ENCODE measurements around the gene AQP10.
"Not testable (repeated sequence)": the region's sequence is repeated elsewhere in the genome, so short reads cannot be mapped to it uniquely, and the experiment has no call there.

AQP10 gene, protein sequence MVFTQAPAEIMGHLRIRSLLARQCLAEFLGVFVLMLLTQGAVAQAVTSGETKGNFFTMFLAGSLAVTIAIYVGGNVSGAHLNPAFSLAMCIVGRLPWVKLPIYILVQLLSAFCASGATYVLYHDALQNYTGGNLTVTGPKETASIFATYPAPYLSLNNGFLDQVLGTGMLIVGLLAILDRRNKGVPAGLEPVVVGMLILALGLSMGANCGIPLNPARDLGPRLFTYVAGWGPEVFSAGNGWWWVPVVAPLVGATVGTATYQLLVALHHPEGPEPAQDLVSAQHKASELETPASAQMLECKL

DNA sequence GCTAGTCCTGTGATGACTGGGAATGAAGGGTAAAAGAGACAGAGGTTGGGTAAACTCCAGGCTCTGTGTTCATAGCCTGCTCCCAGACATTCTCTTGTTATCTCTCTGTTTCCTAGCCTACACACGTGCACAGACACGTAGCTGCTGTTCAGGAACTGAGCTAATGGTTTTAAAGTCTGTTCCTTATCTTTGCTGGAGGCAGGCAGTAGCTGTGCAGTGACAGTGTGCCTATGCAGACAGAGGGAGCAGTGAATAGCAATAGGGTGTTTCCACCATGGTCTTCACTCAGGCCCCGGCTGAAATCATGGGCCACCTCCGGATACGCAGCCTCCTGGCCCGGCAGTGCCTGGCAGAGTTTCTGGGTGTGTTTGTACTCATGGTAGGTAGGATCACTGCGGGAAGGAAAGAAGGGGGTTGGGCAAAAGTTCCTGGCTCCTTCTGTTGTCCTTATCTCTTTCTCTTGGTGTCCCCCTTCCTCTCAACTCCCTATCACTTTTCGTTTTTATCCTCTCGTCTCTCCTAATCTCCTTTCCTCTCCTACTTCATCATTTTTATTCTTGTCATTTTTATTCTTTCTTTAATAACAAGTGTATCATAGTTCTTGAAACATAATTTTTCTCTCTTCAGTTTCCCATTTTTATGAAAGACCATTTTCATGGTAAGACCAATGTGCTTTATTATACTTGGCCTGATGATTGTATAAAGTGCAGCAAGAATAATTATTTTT, at the start of gene AQP10:
Gene AQP10, plus strand, starts transcription at position 212 of the 727 bp plus-strand sequence. Its CDS starts 63 bp downstream, at position 275.
- Mint-ChIP-seq H3K4me3 (no peak within 1 kb of the TSS), H3K27me3 (peaks cover 19% of the 10 kb centered on the region), H3K4me1 (peaks cover 14% of the 10 kb centered on the region), H3K9me3 (no peaks in the 10 kb centered on the region), H3K27ac (ENCODE audit: low read depth) (no peak within 1 kb of the TSS), H3K36me3 (ENCODE audit: insufficient read depth) (peaks cover 5% of the 10 kb centered on the region)
- no peak for DNase-seq (ENCODE audit: low spot score in 2 of 2)
- ATAC-seq (replicated peaks; ENCODE audit: extremely low read depth, poor library complexity, severe bottlenecking), result no peak

DNA sequence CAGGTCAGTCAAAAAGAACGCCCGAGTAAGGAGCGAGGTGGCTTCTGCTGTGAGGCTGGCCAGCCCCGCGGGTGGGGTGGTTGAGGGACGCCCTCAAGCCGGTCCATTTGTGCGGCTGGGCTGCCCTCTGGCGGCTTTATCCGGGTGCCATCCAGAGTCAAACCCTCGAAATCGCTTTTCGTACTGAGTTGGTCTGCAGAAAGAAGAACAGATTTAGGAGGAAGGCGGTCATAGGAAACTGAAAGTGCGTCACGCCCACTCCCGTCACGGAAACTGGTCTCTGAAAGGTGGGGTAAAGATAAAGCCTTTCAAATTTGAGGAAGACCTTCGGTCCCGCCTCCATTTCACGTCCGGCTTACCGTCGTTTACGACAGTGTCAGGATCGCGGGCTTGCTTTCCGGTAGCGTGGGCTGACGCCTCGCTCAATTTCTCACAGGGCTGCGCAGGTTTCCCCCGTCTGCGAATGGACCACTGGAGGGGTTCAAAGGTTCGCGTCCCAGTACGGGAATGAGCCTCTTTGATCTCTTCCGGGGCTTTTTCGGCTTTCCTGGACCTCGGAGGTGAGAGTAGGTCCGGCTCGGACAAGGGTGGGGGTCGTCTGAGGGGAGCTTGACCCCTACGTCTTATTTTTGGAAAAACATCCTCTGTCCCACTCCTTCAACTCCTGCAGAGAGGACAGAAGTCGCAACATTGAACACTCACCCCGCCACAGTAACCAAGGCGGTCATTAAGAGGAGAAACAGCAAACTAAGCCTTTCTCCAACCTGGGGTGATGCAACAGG, 48.5 kb upstream of the AQP10 start, which contains the start of gene HAX1:
Gene HAX1, plus strand, starts transcription at position 413 of the 782 bp plus-strand sequence. Its CDS starts 95 bp downstream, at position 508.
- H3K27me3 Mint-ChIP-seq, result no peaks in the 10 kb centered on the region
- H3K27ac Mint-ChIP-seq (ENCODE audit: low read depth), result peak within 1 kb of the TSS; percentile 99
- peaks cover 29% of the 10 kb centered on the region for H3K4me1 Mint-ChIP-seq
- no peaks in the 10 kb centered on the region for H3K9me3 Mint-ChIP-seq
- peaks cover 38% of the 10 kb centered on the region for H3K36me3 Mint-ChIP-seq (ENCODE audit: insufficient read depth)
- DNase-seq (ENCODE audit: low spot score in 2 of 2) (peak; percentile 86 to 97), ATAC-seq (replicated peaks; ENCODE audit: extremely low read depth, poor library complexity, severe bottlenecking) (peak; percentile 91)
- peak within 1 kb of the TSS; percentile 98 for H3K4me3 Mint-ChIP-seq

DNA sequence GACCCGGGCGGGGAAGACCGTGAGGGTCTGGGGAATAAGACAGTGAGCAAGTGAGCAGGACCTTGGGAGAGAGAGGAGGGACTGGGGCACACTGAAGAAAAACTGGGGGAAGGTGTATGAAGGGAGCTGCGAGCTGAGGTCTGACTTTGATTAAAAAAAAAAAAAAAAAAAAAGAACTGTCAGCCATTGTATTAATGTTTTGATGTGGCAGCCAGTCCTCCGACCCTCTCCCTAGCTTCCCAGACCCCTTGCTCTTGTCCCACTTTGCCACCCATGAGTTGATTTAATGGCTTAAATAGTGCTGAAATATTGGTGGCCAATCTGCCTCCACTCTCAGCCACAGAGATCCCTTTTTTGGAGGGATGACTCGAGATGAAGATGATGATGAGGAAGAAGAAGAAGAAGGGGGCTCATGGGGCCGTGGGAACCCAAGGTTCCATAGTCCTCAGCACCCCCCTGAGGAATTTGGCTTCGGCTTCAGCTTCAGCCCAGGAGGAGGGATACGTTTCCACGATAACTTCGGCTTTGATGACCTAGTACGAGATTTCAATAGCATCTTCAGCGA, 47.8 kb upstream of the AQP10 start:
- Mint-ChIP-seq H3K9me3 (no peaks in the 10 kb centered on the region), H3K36me3 (ENCODE audit: insufficient read depth) (peaks cover 41% of the 10 kb centered on the region), H3K27ac (ENCODE audit: low read depth) (peak overlapping the region; percentile 99), H3K27me3 (no peaks in the 10 kb centered on the region), H3K4me1 (peaks cover 29% of the 10 kb centered on the region), H3K4me3 (peak overlapping the region; percentile 98)
- DNase-seq (ENCODE audit: low spot score in 2 of 2), result no peak
- no peak for ATAC-seq (replicated peaks; ENCODE audit: extremely low read depth, poor library complexity, severe bottlenecking)

DNA sequence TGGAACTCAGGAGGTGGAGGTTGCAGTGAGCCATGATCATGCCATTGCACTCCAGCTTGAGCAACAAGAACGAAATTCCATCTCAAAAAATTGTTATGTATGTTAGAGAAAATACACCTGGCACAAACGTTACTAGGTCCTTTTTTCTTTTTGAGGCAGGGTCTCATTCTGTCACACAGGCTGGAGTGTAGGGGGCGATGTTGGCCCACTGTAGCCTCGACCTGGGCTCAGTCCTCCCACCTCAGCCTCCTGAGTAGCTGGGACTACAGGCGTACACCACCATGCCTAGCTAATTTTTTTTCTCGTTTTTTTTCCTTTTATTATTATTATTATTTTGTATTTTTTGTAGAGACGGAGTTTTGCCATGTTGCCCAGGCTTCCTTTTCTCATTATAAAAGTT, 44.1 kb upstream of the AQP10 start:
- no peaks in the 10 kb centered on the region for H3K9me3 Mint-ChIP-seq
- H3K27ac Mint-ChIP-seq (ENCODE audit: low read depth), result no peak overlapping the region
- ATAC-seq (replicated peaks; ENCODE audit: extremely low read depth, poor library complexity, severe bottlenecking) (no peak), DNase-seq (ENCODE audit: low spot score in 2 of 2) (no peak)
- no peak overlapping the region for H3K4me3 Mint-ChIP-seq
- peaks cover 29% of the 10 kb centered on the region for H3K36me3 Mint-ChIP-seq (ENCODE audit: insufficient read depth)
- H3K27me3 Mint-ChIP-seq, result no peaks in the 10 kb centered on the region
- H3K4me1 Mint-ChIP-seq, result peaks cover 20% of the 10 kb centered on the region

DNA sequence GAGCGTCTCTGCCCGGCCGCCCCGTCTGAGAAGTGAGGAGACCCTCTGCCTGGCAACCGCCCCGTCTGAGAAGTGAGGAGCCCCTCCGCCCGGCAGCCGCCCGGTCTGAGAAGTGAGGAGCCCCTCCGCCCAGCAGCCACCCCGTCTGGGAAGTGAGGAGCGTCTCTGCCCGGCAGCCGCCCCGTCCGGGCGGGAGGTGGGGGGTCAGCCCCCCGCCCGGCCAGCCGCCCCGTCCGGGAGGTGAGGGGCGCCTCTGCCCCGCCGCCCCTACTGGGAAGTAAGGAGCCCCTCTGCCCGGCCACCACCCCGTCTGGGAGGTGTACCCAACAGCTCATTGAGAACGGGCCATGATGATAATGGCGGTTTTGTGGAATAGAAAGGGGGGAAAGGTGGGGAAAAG, 33.3 kb upstream of the AQP10 start:
- H3K36me3 Mint-ChIP-seq (ENCODE audit: insufficient read depth); DNase-seq (ENCODE audit: low spot score in 2 of 2); H3K9me3 Mint-ChIP-seq; H3K4me1 Mint-ChIP-seq; H3K4me3 Mint-ChIP-seq; H3K27ac Mint-ChIP-seq (ENCODE audit: low read depth); ATAC-seq (replicated peaks; ENCODE audit: extremely low read depth, poor library complexity, severe bottlenecking): not testable (repeated sequence)
- H3K27me3 Mint-ChIP-seq, result peaks cover 10% of the 10 kb centered on the region

DNA sequence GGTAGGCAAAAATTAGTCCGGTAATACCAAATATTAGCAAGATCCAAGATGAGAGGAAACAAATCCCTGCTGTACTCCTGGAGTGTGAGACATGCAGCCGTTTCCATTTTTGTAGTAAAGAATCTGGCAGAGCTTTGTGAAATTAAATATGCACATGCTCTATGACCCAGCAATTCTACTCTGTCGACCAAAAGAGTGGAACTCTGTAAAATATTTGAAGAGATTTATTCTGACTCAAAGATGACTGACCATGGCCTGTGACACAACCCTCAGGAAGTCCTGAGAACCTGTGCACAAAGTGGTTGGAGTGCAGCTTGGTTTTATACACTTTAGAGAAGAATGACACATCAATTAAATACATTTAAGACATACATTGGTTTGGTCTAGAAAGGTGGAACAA, 32.2 kb upstream of the AQP10 start:
- H3K27ac Mint-ChIP-seq (ENCODE audit: low read depth), result no peak overlapping the region
- ATAC-seq (replicated peaks; ENCODE audit: extremely low read depth, poor library complexity, severe bottlenecking), result no peak
- peaks cover 2% of the 10 kb centered on the region for H3K36me3 Mint-ChIP-seq (ENCODE audit: insufficient read depth)

DNA sequence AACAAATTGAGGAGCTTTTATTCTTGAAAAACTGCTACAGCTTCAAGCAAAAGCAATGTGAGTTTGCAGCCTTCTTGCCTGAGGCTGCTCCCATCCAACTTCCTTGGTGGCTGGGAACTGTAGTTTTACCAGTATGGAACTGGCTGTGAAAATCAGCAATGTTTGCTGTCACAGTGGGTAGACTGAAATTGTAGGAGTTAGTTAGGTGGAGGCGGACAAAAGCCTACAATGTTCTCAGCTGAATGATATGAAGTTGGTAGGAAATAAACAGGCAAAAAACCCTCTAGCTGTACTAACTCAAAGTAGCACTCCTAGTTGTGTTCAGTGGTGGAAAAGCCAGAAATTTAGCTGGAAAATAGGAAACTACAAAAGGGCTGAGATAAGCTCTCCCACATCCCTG, 30.0 kb upstream of the AQP10 start:
- H3K4me1 Mint-ChIP-seq, result no peaks in the 10 kb centered on the region
- H3K9me3 Mint-ChIP-seq, result peaks cover 6% of the 10 kb centered on the region
- H3K4me3 Mint-ChIP-seq, result no peak overlapping the region
- DNase-seq (ENCODE audit: low spot score in 2 of 2) (no peak), ATAC-seq (replicated peaks; ENCODE audit: extremely low read depth, poor library complexity, severe bottlenecking) (no peak)
- no peak overlapping the region for H3K27ac Mint-ChIP-seq (ENCODE audit: low read depth)
- H3K36me3 Mint-ChIP-seq (ENCODE audit: insufficient read depth), result no peaks in the 10 kb centered on the region
- H3K27me3 Mint-ChIP-seq, result peaks cover 10% of the 10 kb centered on the region

More for the DNA sequence above, 32.2 kb upstream of the AQP10 start:
- Mint-ChIP-seq H3K4me1 (no peaks in the 10 kb centered on the region), H3K4me3 (no peak overlapping the region), H3K9me3 (no peaks in the 10 kb centered on the region), H3K27me3 (peaks cover 10% of the 10 kb centered on the region)
- DNase-seq (ENCODE audit: low spot score in 2 of 2), result no peak

DNA sequence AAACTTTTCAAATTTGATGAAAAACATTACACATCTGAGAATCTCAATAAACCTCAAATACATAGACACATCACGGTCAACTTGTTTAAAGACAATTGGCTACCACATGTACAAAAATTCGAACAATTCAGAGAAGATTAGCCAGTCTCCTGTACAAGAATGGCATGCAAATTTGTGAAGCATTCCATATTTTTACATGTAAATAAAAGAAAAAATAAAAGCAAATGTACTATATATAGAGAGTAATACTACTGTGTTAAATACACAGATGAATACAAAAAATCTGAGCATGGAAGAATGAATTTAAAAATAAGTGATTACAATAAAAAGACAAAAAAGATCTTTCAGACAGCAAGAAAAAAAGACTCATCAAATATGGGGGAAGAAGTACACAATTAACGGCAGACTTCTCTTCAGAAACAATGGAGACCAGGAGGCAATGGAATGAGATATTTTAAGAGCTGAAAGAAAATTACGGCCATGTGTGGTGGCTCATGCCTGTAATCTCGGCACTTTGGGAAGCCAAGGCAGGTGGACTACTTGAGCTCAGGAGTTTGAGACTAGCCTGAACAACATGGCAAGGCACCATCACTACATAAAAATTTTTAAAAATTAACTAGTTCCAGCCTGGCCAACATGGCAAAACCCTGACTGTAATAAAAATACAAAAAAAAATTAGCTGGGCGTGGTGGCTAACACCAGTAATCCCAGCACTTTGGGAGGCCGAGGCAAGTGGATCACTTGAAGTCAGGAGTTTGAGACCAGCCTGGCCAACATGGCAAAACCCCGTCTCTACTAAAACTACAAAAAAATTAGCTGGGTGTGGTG, 25.3 kb upstream of the AQP10 start:
- Mint-ChIP-seq H3K9me3 (peaks cover 6% of the 10 kb centered on the region), H3K4me1 (no peaks in the 10 kb centered on the region), H3K4me3 (no peak overlapping the region), H3K27ac (ENCODE audit: low read depth) (no peak overlapping the region), H3K27me3 (no peaks in the 10 kb centered on the region), H3K36me3 (ENCODE audit: insufficient read depth) (no peaks in the 10 kb centered on the region)
- no peak for ATAC-seq (replicated peaks; ENCODE audit: extremely low read depth, poor library complexity, severe bottlenecking)
- DNase-seq (ENCODE audit: low spot score in 2 of 2), result no peak

DNA sequence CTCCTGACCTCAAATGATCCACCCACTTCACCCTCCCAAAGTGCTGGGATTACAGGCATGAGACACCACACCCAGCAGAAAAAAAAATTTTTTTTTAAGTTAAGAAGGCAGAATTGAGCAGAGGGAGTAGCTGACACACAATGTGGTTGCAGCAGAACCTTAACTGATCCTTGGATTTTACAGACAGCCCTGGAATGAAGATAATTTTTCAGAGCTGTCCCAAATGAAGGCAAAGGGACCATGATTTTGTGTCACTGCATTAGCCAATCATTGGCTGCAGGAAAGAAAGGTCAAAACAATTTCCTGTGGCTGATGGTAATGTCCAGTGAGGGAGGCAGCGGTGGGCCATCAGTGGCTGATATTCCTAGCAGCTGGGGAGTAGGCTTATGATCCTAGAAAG, 19.3 kb upstream of the AQP10 start:
- Mint-ChIP-seq H3K4me3 (no peak overlapping the region), H3K27ac (ENCODE audit: low read depth) (no peak overlapping the region), H3K36me3 (ENCODE audit: insufficient read depth) (no peaks in the 10 kb centered on the region), H3K9me3 (no peaks in the 10 kb centered on the region), H3K27me3 (no peaks in the 10 kb centered on the region), H3K4me1 (no peaks in the 10 kb centered on the region)
- ATAC-seq (replicated peaks; ENCODE audit: extremely low read depth, poor library complexity, severe bottlenecking), result no peak
- no peak for DNase-seq (ENCODE audit: low spot score in 2 of 2)

DNA sequence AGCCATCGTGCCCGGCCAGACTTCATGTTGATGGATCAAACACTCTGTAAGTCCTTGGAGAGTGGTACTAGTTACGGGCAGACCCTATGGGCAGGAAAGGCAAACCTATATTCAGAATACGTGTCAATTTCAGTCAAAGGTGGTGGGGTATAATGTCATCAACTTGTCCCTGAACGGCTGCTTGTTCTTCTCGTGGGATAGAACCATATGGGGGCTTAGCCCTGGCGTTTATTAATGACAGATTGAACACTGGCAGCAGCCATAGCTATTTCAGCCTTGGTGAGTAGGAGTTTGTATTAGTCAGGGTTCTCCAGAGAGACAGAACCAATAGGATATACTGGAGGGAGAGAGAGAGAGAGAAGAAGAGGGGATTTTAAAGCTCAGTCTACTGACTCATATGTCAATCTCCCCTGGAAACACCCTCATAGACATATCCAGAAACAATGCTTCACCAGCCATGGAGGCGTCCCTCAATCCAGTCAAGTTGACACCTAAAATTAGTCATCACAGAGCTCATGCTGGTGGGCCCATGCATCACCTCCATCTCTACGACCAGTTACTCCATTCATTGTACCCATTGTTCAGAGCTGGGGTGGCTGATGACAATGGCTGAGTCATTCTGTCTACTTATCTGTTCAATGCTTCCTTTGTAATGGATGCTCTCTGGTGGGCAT, 16.1 kb upstream of the AQP10 start:
- no peaks in the 10 kb centered on the region for H3K27me3 Mint-ChIP-seq
- peaks cover 4% of the 10 kb centered on the region for H3K4me1 Mint-ChIP-seq
- no peak overlapping the region for H3K27ac Mint-ChIP-seq (ENCODE audit: low read depth)
- DNase-seq (ENCODE audit: low spot score in 2 of 2) (no peak), ATAC-seq (replicated peaks; ENCODE audit: extremely low read depth, poor library complexity, severe bottlenecking) (no peak)
- no peaks in the 10 kb centered on the region for H3K9me3 Mint-ChIP-seq
- no peak overlapping the region for H3K4me3 Mint-ChIP-seq
- H3K36me3 Mint-ChIP-seq (ENCODE audit: insufficient read depth), result no peaks in the 10 kb centered on the region

DNA sequence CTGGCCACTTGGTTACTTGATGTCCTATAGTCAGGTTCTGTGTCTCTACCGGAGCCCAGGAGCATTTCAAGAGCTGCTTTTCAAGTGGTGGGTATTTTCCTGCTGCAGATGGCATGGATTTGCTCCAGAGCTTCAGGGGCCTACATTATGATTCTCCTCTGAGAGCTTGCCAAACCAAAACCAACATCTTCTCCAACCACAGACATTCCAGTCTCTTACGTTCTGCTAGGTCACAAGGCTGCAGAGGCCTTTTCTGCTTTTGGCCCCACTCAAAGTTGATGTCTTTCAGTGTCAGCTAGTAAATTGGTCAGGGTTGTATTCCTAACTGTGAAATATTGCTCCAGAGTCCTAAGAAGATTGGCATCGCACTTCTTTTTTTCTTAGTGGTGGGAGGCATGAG, 14.7 kb upstream of the AQP10 start:
- Mint-ChIP-seq H3K27ac (ENCODE audit: low read depth) (no peak overlapping the region), H3K27me3 (no peaks in the 10 kb centered on the region), H3K36me3 (ENCODE audit: insufficient read depth) (no peaks in the 10 kb centered on the region), H3K9me3 (no peaks in the 10 kb centered on the region), H3K4me1 (peaks cover 4% of the 10 kb centered on the region), H3K4me3 (no peak overlapping the region)
- no peak for ATAC-seq (replicated peaks; ENCODE audit: extremely low read depth, poor library complexity, severe bottlenecking)
- no peak for DNase-seq (ENCODE audit: low spot score in 2 of 2)

All from central memory CD8-positive, alpha-beta T cell (primary cell).